A549 (cell line): Measurements from ENCODE around the gene SHANK1. TPM values are rescaled to one million over a fixed set of nuclear protein-coding genes. Genes with fewer than 3 reads are reported as not detected.

Experiments
- ATAC-seq, 2 experiments: fragments of 200-7000 bp in 1 of 2; fragments of >200 bp in 1 of 2; cut with Nextera tagmentation in 1 of 2; cut with Tn5 transposase in 1 of 2; 3 replicates each; pipeline versions ENCODE4 v1.8.0 to v1.9.1; 2018 to 2020; ENCODE audit warnings: mild to moderate bottlenecking in 1 of 2, moderate library complexity in 1 of 2
- CTCF ChIA-PET: fragments of 300-600 bp; sonication (Branson Sonifier 250); formaldehyde crosslinking; extraction: SDS; loops from one replicate; lab custom pipeline; 2021; ENCODE audit warnings: antibody characterized with exemption, inconsistent platforms; lab: Yijun Ruan, JAX
- POLR2A ChIA-PET: fragments of 350-600 bp; formaldehyde crosslinking; extraction: SDS; loops from one replicate; lab custom pipeline; 2021; ENCODE audit warnings: antibody characterized with exemption, inconsistent platforms; lab: Yijun Ruan, JAX
- DNase-seq, 2 experiments: peaks; one replicate each; pipeline versions ENCODE4 v3.0.0 to v3.0.0-alpha.2; 2011 to 2016; ENCODE audit warnings: low read depth in 1 of 2, low spot score in 1 of 2
- FAIRE-seq: peaks from 2 replicates; lab custom pipeline; 2011; peaks lifted over from hg19 to GRCh38; lab: Jason Lieb, UNC
- H3K27ac ChIP-seq, 2 experiments: fragments of >200 bp; sonication (Bioruptor Twin); formaldehyde crosslinking; 3 replicates each; pipeline ENCODE4 v1.5.1; 2016 to 2017
- H3K4me1 ChIP-seq: fragments of >200 bp; sonication (Bioruptor Twin); formaldehyde crosslinking; 3 replicates; pipeline ENCODE4 v1.6.1; 2016
- H3K4me2 ChIP-seq: fragments of >200 bp; sonication (Bioruptor Twin); formaldehyde crosslinking; 3 replicates; pipeline ENCODE4 v1.6.1; 2016
- H3K4me3 ChIP-seq: fragments of >200 bp; sonication (Bioruptor Twin); formaldehyde crosslinking; 3 replicates; pipeline ENCODE4 v1.5.1; 2016
- H3K9me3 ChIP-seq: fragments of >200 bp; sonication (Bioruptor Twin); formaldehyde crosslinking; 3 replicates; pipeline ENCODE4 v1.6.1; 2016
- POLR2AphosphoS2 ChIP-seq: conservative IDR thresholded peaks from 2 replicates; pipeline ENCODE4 v1.6.1; 2012; ENCODE audit warnings: low read length, improper control_type of control experiment, inconsistent platforms
- SREBF2 ChIP-seq: fragments of 450-650 bp; IDR thresholded peaks from 2 replicates; pipeline ENCODE4 v1.6.1; 2014; ENCODE audit warnings: mild to moderate bottlenecking, moderate library complexity
- ZFP36 ChIP-seq: fragments of 450-650 bp; IDR thresholded peaks from 2 replicates; pipeline ENCODE4 v1.6.1; 2014; ENCODE audit warnings: borderline replicate concordance; ENCODE audit not compliant: partially characterized antibody
- WGBS: methylation state at CpG from one replicate; pipeline ENCODE4 v1.1.6; 2017; ENCODE audit errors: missing lambda C conversion rate; 5-methylcytosine and 5-hydroxymethylcytosine counted together
- polyA plus RNA-seq, 4 experiments: library from polyadenylated mRNA; depleted of rRNA in 3 of 4; stranded (reverse); fragments of >200 nt; fragmentation: RNase III in 1 of 4; extraction: RNeasy Plus Mini Kit Qiagen cat#74134 plus additional on column Dnase treatment in 1 of 4; gene quantifications; 2 replicates in 3 of 4; 3 replicates in 1 of 4; pipeline ENCODE4 v1.2.3, GENCODE V29; 2011 to 2017
- TF ChIP-seq, protein P1 (sequence below): fragments of 450-650 bp; IDR thresholded peaks from 2 replicates; pipeline ENCODE4 v1.6.1; 2014; ENCODE audit warnings: antibody characterized with exemption
- TF ChIP-seq, protein P2 (sequence below): fragments of 250-450 bp; sonication (Bioruptor Pico); IDR thresholded peaks from 2 replicates; pipeline ENCODE4 v1.5.0; 2021; ENCODE audit warnings: mild to moderate bottlenecking, moderate library complexity, borderline replicate concordance
- TF ChIP-seq, protein P3 (sequence below): fragments of 200-600 bp; sonication (generic); IDR thresholded peaks from 2 replicates; pipeline ENCODE4 v1.6.1; 2016; ENCODE audit warnings: antibody characterized with exemption, mild to moderate bottlenecking, moderate library complexity
- TF ChIP-seq, protein P4 (sequence below): IDR thresholded peaks from 2 replicates; pipeline ENCODE4 v1.6.1; 2012

Gene SHANK1
- polyA plus RNA-seq, 2 of the 4 experiments (the other 2 are of a cell fraction): 0.04 to 0.17 TPM

DNA sequence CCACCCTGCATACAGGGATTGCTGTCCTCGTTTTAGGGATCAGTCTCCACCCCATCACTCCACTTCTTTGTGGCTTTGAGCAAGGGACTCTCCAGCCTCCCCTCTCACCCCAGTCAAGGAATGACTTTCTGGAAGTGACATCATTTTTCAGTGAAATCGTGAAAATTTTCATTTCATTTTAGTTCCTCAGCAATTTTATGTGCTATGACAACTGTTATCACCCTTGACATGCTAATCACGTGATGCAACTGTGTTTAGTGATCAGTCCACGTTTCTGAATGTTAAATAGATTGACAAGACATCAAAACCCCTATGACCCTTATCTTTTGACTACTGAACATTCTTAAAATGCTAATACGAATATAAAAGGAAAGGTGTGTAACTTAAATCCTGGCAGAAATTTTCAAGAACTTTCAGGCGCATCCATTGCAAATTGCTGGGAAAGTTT is 62.4 kb downstream of the SHANK1 start:
- DNase-seq (no peak), ATAC-seq (no peak), FAIRE-seq (peak; percentile 36)
- Histone ChIP-seq H3K27ac (peak overlapping the region; percentile 72 to 87; a peak in 5 of 6 replicates), H3K4me3 (peak overlapping the region; percentile 39; the same call in 2 of the 3 replicates), H3K4me2 (peak overlapping the region; percentile 80), H3K9me3 (peaks cover 7% of the 10 kb centered on the region; the same call in 2 of the 3 replicates), H3K4me1 (peaks cover 14% of the 10 kb centered on the region; the same call in 2 of the 3 replicates)
- ChIA-PET POLR2A (no interaction called here), CTCF (interaction anchor here (0.6 to 4.2 kb wide), 2 partner anchors 9 to 12 kb away, joined by 3 to 23 read pairs; no protein-coding TSS in a partner anchor)
- TF ChIP-seq SREBF2: no peak
- TF ChIP-seq, protein P1, sequence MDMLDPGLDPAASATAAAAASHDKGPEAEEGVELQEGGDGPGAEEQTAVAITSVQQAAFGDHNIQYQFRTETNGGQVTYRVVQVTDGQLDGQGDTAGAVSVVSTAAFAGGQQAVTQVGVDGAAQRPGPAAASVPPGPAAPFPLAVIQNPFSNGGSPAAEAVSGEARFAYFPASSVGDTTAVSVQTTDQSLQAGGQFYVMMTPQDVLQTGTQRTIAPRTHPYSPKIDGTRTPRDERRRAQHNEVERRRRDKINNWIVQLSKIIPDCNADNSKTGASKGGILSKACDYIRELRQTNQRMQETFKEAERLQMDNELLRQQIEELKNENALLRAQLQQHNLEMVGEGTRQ: peak; percentile 56
- WGBS: 55% methylated on average over 6 of the region's 6 CpGs

DNA sequence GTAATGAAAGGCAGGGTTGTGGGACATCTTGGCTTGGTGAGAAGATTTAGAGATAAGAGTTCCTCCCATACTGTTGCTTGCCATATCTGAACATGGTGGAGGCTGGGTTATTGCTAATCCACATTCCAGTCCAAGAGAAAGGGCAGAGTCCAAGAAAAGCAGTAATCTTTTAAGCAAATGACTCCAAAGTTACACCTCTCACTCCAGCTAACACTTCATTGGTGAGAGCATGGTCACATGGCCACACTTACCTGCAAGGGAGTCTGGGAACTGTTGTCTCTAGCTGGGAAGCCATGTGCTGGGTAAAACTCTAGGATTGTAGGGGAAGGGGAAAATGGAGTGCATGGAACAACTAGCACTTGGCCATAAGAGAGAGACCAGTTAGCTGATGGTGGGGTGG is 64.7 kb downstream of the SHANK1 start:
- H3K4me1 ChIP-seq: peaks cover 14% of the 10 kb centered on the region; the same call in 2 of the 3 replicates
- H3K9me3 ChIP-seq: peaks cover 7% of the 10 kb centered on the region; the same call in 2 of the 3 replicates
- TF ChIP-seq POLR2AphosphoS2: no peak
- TF ChIP-seq, protein P1: peak; percentile 72
- no peak for TF ChIP-seq SREBF2
- ChIA-PET POLR2A (no interaction called here), CTCF (interaction anchor here (1.3 to 4.2 kb wide), 4 partner anchors 14 to 117 kb away, joined by 5 to 23 read pairs (median 6); no protein-coding TSS in a partner anchor)
- H3K4me3 ChIP-seq: no peak overlapping the region
- H3K4me2 ChIP-seq: no peak overlapping the region
- ATAC-seq (no peak), DNase-seq (peak in 1 of 2 experiments; percentile 58), FAIRE-seq (no peak)
- H3K27ac ChIP-seq: no peak overlapping the region

DNA sequence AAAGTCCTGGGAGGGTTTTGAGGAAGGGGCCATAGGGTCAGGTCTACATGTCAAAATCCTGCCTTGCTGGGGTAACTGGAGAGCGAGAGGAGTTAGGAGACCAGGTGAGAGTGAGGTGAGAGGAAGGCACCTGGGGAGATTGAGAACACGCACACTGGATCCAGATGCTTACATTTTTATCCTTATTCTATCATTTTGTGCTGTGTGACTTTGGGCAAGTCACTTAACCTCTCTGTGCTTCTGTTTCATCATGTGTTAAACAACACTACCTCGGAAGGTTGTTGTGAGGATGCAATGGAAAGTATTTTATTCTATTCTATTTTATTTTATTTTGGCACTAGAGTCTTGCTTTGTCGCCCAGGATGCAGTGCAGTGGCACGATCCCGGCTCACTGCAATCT is 66.9 kb downstream of the SHANK1 start:
- TF ChIP-seq, protein P2, sequence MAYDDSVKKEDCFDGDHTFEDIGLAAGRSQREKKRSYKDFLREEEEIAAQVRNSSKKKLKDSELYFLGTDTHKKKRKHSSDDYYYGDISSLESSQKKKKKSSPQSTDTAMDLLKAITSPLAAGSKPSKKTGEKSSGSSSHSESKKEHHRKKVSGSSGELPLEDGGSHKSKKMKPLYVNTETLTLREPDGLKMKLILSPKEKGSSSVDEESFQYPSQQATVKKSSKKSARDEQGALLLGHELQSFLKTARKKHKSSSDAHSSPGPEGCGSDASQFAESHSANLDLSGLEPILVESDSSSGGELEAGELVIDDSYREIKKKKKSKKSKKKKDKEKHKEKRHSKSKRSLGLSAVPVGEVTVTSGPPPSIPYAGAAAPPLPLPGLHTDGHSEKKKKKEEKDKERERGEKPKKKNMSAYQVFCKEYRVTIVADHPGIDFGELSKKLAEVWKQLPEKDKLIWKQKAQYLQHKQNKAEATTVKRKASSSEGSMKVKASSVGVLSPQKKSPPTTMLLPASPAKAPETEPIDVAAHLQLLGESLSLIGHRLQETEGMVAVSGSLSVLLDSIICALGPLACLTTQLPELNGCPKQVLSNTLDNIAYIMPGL (CRISPR knock-in tag): no peak
- TF ChIP-seq ZFP36: peak; percentile 82
- TF ChIP-seq, protein P3, sequence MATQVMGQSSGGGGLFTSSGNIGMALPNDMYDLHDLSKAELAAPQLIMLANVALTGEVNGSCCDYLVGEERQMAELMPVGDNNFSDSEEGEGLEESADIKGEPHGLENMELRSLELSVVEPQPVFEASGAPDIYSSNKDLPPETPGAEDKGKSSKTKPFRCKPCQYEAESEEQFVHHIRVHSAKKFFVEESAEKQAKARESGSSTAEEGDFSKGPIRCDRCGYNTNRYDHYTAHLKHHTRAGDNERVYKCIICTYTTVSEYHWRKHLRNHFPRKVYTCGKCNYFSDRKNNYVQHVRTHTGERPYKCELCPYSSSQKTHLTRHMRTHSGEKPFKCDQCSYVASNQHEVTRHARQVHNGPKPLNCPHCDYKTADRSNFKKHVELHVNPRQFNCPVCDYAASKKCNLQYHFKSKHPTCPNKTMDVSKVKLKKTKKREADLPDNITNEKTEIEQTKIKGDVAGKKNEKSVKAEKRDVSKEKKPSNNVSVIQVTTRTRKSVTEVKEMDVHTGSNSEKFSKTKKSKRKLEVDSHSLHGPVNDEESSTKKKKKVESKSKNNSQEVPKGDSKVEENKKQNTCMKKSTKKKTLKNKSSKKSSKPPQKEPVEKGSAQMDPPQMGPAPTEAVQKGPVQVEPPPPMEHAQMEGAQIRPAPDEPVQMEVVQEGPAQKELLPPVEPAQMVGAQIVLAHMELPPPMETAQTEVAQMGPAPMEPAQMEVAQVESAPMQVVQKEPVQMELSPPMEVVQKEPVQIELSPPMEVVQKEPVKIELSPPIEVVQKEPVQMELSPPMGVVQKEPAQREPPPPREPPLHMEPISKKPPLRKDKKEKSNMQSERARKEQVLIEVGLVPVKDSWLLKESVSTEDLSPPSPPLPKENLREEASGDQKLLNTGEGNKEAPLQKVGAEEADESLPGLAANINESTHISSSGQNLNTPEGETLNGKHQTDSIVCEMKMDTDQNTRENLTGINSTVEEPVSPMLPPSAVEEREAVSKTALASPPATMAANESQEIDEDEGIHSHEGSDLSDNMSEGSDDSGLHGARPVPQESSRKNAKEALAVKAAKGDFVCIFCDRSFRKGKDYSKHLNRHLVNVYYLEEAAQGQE: no peak
- TF ChIP-seq, protein P4, sequence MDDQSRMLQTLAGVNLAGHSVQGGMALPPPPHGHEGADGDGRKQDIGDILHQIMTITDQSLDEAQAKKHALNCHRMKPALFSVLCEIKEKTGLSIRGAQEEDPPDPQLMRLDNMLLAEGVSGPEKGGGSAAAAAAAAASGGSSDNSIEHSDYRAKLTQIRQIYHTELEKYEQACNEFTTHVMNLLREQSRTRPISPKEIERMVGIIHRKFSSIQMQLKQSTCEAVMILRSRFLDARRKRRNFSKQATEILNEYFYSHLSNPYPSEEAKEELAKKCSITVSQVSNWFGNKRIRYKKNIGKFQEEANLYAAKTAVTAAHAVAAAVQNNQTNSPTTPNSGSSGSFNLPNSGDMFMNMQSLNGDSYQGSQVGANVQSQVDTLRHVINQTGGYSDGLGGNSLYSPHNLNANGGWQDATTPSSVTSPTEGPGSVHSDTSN: no peak

More for the DNA sequence above, 66.9 kb downstream of the SHANK1 start:
- 65% methylated on average over 6 of the region's 6 CpGs for WGBS
- Histone ChIP-seq H3K4me3 (no peak overlapping the region), H3K27ac (no peak overlapping the region), H3K4me2 (no peak overlapping the region), H3K9me3 (peaks cover 7% of the 10 kb centered on the region; the same call in 2 of the 3 replicates), H3K4me1 (peaks cover 11% of the 10 kb centered on the region; the same call in 2 of the 3 replicates)
- ATAC-seq: no peak
- ChIA-PET CTCF (no interaction called here), POLR2A (no interaction called here)
- FAIRE-seq: no peak
- no peak for DNase-seq
